HG03469 (cell line): Measurements from ENCODE around the gene SEPTIN12.

ENCODE experiments used
- ATAC-seq: cut with Tn5 transposase; IDR thresholded peaks from one replicate; pipeline ENCODE4 v1.9.1; 2021; ENCODE audit warnings: mild to moderate bottlenecking, moderate library complexity, moderate number of reproducible peaks; ENCODE audit not compliant: unreplicated experiment

SEPTIN12 gene

GRCh38 chr16:4734063-4734729 lies 53.9 kb downstream of the SEPTIN12 start, which contains the start of the genes ANKS3 and DNAAF8:
Gene ANKS3 (minus strand): TSS chr16:4734271. CDS start chr16:4730149, 4,122 bp downstream.
Gene DNAAF8 (plus strand): TSS chr16:4734537. CDS start chr16:4736515, 1,978 bp downstream.
- peak; percentile 53 for ATAC-seq

GRCh38 chr16:4733747-4734062 lies 54.4 kb downstream of the SEPTIN12 start:
- ATAC-seq = no peak

GRCh38 chr16:4733211-4733742 lies 54.9 kb downstream of the SEPTIN12 start:
- ATAC-seq = no peak

GRCh38 chr16:4729876-4730275 lies 58.3 kb downstream of the SEPTIN12 start:
- no peak for ATAC-seq

GRCh38 chr16:4728676-4729075 lies 59.5 kb downstream of the SEPTIN12 start:
- ATAC-seq = no peak
